LNCaP clone FGC (cell line): ENCODE measurements around the gene ARID3A.

Experiments
- DNase-seq: peaks from one replicate; pipeline ENCODE4 v3.0.0-alpha.2; 2011; ENCODE audit warnings: low read depth
- H3K4me3 ChIP-seq: 2 replicates; pipeline ENCODE4 v1.5.1; 2011; ENCODE audit warnings: mild to moderate bottlenecking, low read depth, low read length, control low read depth
- CTCF ChIP-seq: IDR thresholded peaks from 2 replicates; pipeline ENCODE4 v1.5.1; 2012; ENCODE audit warnings: mild to moderate bottlenecking; ENCODE audit not compliant: control insufficient read depth, insufficient read depth; ENCODE audit errors: extremely low read depth

Gene ARID3A

GRCh38 chr19:892894-893689, 32.7 kb upstream of the ARID3A start, which contains the start of the genes MED16 and RNU6-9:
MED16 (minus strand) TSS chr19:893187; CDS start chr19:891131, 2,056 bp downstream.
RNU6-9 (plus strand) TSS chr19:893484.
- H3K4me3 ChIP-seq = peak within 1 kb of the TSS; percentile 88
- TF ChIP-seq CTCF = no peak
- peak; percentile 75 for DNase-seq

- no peak for DNase-seq
- no peak overlapping the region for H3K4me3 ChIP-seq
- no peak for TF ChIP-seq CTCF
Observed at GRCh38 chr19:896434-896833, 29.4 kb upstream of the ARID3A start.

- TF ChIP-seq CTCF = no peak
- DNase-seq = no peak
- no peak overlapping the region for H3K4me3 ChIP-seq
Observed at GRCh38 chr19:896999-897398, 28.8 kb upstream of the ARID3A start.

GRCh38 chr19:897442-898039, 28.3 kb upstream of the ARID3A start:
- DNase-seq = no peak
- no peak overlapping the region for H3K4me3 ChIP-seq
- no peak for TF ChIP-seq CTCF

GRCh38 chr19:898663-899062, 27.2 kb upstream of the ARID3A start:
- DNase-seq = no peak
- no peak for TF ChIP-seq CTCF
- H3K4me3 ChIP-seq = no peak overlapping the region

- TF ChIP-seq CTCF = no peak
- DNase-seq = no peak
- H3K4me3 ChIP-seq = no peak overlapping the region
Observed at GRCh38 chr19:899336-900042, 26.3 kb upstream of the ARID3A start.
